OCI-LY7 (cell line): Measurements from ENCODE around the gene SELENOS. TPM values are rescaled to one million over a fixed set of nuclear protein-coding genes. Genes with fewer than 3 reads are reported as not detected.

Experiments
- BruUV-seq: library from RNA; stranded (reverse); fragments of 400-500 nt; replicated peaks from 2 replicates; lab custom pipeline; 2021; lab: Mats Ljungman, UMichigan
- CTCF ChIA-PET: fragments of 300-600 bp; sonication (Branson Sonifier 250); formaldehyde crosslinking; loops from one replicate; lab custom pipeline; 2022; ENCODE audit warnings: antibody characterized with exemption; ENCODE audit not compliant: unreplicated experiment; lab: Charles Lee
- POLR2A ChIA-PET: fragments of 300-600 bp; sonication (Branson Sonifier 250); formaldehyde crosslinking; loops from one replicate; lab custom pipeline; 2022; ENCODE audit warnings: antibody characterized with exemption; lab: Charles Lee
- DNase-seq: peaks from one replicate; pipeline ENCODE4 v3.0.0-alpha.2; 2015; ENCODE audit warnings: low spot score
- H2AFZ ChIP-seq: fragments of 200-600 bp; sonication (generic), shearing (Covaris generic); 2 replicates; pipeline ENCODE4 v1.6.1; 2014; ENCODE audit warnings: mild to moderate bottlenecking, antibody characterized with exemption, low read length, moderate library complexity
- H3K27ac ChIP-seq: fragments of 200-600 bp; sonication (generic); 2 replicates; pipeline ENCODE4 v1.5.1; 2014; ENCODE audit warnings: mixed run types, low read depth, mild to moderate bottlenecking, moderate library complexity, low read length, inconsistent platforms; ENCODE audit not compliant: poor library complexity, severe bottlenecking
- H3K36me3 ChIP-seq: fragments of 200-600 bp; sonication (generic); 2 replicates; pipeline ENCODE4 v1.6.1; 2014; ENCODE audit warnings: mild to moderate bottlenecking, antibody characterized with exemption, low read length, moderate library complexity, mixed read lengths; ENCODE audit not compliant: insufficient read depth
- H3K4me1 ChIP-seq: fragments of 200-600 bp; sonication (generic); 2 replicates; pipeline ENCODE4 v1.5.1; 2014; ENCODE audit warnings: mild to moderate bottlenecking, low read length; ENCODE audit not compliant: insufficient read depth, poor library complexity, severe bottlenecking
- H3K4me2 ChIP-seq: fragments of 200-600 bp; sonication (generic); 2 replicates; pipeline ENCODE4 v1.6.1; 2014; ENCODE audit warnings: mild to moderate bottlenecking, low read length
- H3K4me3 ChIP-seq: fragments of 200-600 bp; sonication (generic); 2 replicates; pipeline ENCODE4 v1.5.1; 2014; ENCODE audit warnings: mild to moderate bottlenecking, low read depth, low read length; ENCODE audit not compliant: poor library complexity, severe bottlenecking
- H3K79me2 ChIP-seq: fragments of 200-600 bp; sonication (generic); 2 replicates; pipeline ENCODE4 v1.6.1; 2016; ENCODE audit warnings: low read depth, mild to moderate bottlenecking, low read length, moderate library complexity, mixed read lengths; ENCODE audit not compliant: insufficient read depth
- H3K9me2 ChIP-seq: fragments of 200-600 bp; sonication (generic); 2 replicates; pipeline ENCODE4 v1.6.1; 2016; ENCODE audit warnings: mild to moderate bottlenecking, low read length, mixed read lengths; ENCODE audit not compliant: insufficient read depth
- H3K9me3 ChIP-seq: fragments of 200-600 bp; sonication (generic); 2 replicates; pipeline ENCODE4 v1.6.1; 2014; ENCODE audit warnings: mild to moderate bottlenecking, mixed run types, low read length, mixed read lengths
- H4K20me1 ChIP-seq: fragments of 200-600 bp; sonication (generic); 2 replicates; pipeline ENCODE4 v1.6.1; 2014; ENCODE audit warnings: mild to moderate bottlenecking, antibody characterized with exemption, low read length, moderate library complexity, mixed read lengths; ENCODE audit not compliant: insufficient read depth
- CTCF ChIP-seq: fragments of 200-600 bp; sonication (generic); conservative IDR thresholded peaks from 2 replicates; pipeline ENCODE4 v1.5.1; 2014; ENCODE audit warnings: mild to moderate bottlenecking, antibody characterized with exemption, low read length, moderate library complexity, mixed read lengths
- EZH2phosphoT487 ChIP-seq: fragments of 200-600 bp; sonication (generic); IDR thresholded peaks from 2 replicates; pipeline ENCODE4 v1.6.1; 2018; ENCODE audit warnings: low read depth, borderline replicate concordance, mild to moderate bottlenecking, mixed run types, antibody characterized with exemption, low read length, moderate library complexity, mixed read lengths
- intact Hi-C: fragments of 100-400 bp; cut with micrococcal nuclease; formaldehyde crosslinking; loops from one replicate; pipeline ENCODE4 v1.10.0; 2022; ENCODE audit not compliant: unreplicated experiment
- total RNA-seq, 2 experiments: library from RNA; depleted of rRNA in 1 of 2; stranded (reverse); fragments of >200 nt in 1 of 2; shearing (Covaris generic) in 1 of 2; gene quantifications; 2 replicates each; pipeline ENCODE4 v1.2.3, GENCODE V29; 2014 to 2022

SELENOS gene
- total RNA-seq, 2 experiments from 2014 or later = 29.1 to 36.1 TPM

- BruUV-seq = no TSS peak
- ChIA-PET POLR2A (no interaction called here), CTCF (interaction anchor here (0.5 kb wide), 1 partner anchor 537 kb away, joined by 3 read pairs; no protein-coding TSS in a partner anchor)
Observed at GRCh38 chr15:101309436-101310160, 32.3 kb upstream of the SELENOS start.

GRCh38 chr15:101308604-101309435 is 31.5 kb upstream of the SELENOS start:
- no peak for DNase-seq
- no peak overlapping the region for H3K4me3 ChIP-seq
- BruUV-seq = no TSS peak
- POLR2A ChIA-PET = no interaction called here
- H3K79me2 ChIP-seq = no peaks in the 10 kb centered on the region
- H3K9me2 ChIP-seq = no peaks in the 10 kb centered on the region
- TF ChIP-seq CTCF = no peak
- TF ChIP-seq EZH2phosphoT487 = no peak
- peaks cover 7% of the 10 kb centered on the region for H3K4me1 ChIP-seq
- H3K4me2 ChIP-seq = no peak overlapping the region
- intact Hi-C loops = loop anchor here (10.0 kb wide), 1 partner anchor 196 kb away; no protein-coding TSS in a partner anchor
- no peak overlapping the region for H2AFZ ChIP-seq
- H3K36me3 ChIP-seq = no peaks in the 10 kb centered on the region
- H3K27ac ChIP-seq = no peak overlapping the region
- H3K9me3 ChIP-seq = no peaks in the 10 kb centered on the region
- H4K20me1 ChIP-seq = no peaks in the 10 kb centered on the region
- CTCF ChIA-PET = interaction anchor here (0.5 kb wide), 1 partner anchor 536 kb away, joined by 3 read pairs; no protein-coding TSS in a partner anchor

More at GRCh38 chr15:101309436-101310160, 32.3 kb upstream of the SELENOS start:
- H3K27ac ChIP-seq = no peak overlapping the region
- peaks cover 7% of the 10 kb centered on the region for H3K4me1 ChIP-seq
- no peaks in the 10 kb centered on the region for H3K9me2 ChIP-seq
- no peak for DNase-seq
- no peaks in the 10 kb centered on the region for H3K9me3 ChIP-seq
- H3K4me2 ChIP-seq = no peak overlapping the region
- TF ChIP-seq CTCF (no peak), EZH2phosphoT487 (no peak)
- H4K20me1 ChIP-seq = no peaks in the 10 kb centered on the region
- intact Hi-C loops = loop anchor here (10.0 kb wide), 1 partner anchor 195 kb away; no protein-coding TSS in a partner anchor
- no peak overlapping the region for H2AFZ ChIP-seq
- H3K4me3 ChIP-seq = no peak overlapping the region
- H3K79me2 ChIP-seq = no peaks in the 10 kb centered on the region
- no peaks in the 10 kb centered on the region for H3K36me3 ChIP-seq
